Measurements from ENCODE around the gene MED27. TPM values are rescaled to one million over a fixed set of nuclear protein-coding genes. Genes with fewer than 3 reads are reported as not detected.

MED27 gene
- total RNA-seq, 1 donor from 2014 or later, result 10.5 TPM

DNA sequence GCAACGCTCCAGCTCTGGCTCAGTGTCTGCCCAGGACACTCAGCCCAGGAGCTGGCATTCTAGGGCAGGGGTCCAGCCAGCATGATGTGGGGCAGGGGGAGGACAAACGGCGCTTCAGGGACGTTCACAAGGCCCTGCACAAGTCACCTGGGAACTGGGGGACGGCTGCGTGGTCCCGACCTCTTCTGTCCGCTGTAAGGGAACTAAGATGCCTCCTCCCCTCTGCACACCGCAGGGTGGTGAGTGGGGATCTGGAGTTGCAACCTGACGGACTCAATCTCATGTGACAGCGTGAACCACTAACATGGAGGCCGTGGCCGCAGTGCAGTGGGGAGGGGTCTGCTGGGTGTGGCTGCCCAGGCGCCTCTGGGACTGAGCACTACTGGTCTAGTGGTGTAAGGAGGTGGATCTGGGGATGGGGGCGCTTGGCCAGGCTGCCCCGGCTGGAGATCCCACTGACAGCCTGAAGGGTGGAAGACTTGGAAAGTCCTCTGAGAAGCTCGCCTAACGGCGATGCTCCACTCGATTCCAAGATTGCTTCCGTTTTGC, 251.8 kb downstream of the MED27 start:
- Histone ChIP-seq H3K4me3 (ENCODE audit: low read depth, low read length) (no peak overlapping the region), H3K36me3 (ENCODE audit: control insufficient read depth, insufficient read depth, low read length) (no peaks in the 10 kb centered on the region), H3K27me3 (ENCODE audit: control insufficient read depth, insufficient read depth, low read length) (peaks cover under 1% of the 10 kb centered on the region)
- FAIRE-seq (no peak), DNase-seq (ENCODE audit: low read depth) (no peak)
- TF ChIP-seq, protein P1, sequence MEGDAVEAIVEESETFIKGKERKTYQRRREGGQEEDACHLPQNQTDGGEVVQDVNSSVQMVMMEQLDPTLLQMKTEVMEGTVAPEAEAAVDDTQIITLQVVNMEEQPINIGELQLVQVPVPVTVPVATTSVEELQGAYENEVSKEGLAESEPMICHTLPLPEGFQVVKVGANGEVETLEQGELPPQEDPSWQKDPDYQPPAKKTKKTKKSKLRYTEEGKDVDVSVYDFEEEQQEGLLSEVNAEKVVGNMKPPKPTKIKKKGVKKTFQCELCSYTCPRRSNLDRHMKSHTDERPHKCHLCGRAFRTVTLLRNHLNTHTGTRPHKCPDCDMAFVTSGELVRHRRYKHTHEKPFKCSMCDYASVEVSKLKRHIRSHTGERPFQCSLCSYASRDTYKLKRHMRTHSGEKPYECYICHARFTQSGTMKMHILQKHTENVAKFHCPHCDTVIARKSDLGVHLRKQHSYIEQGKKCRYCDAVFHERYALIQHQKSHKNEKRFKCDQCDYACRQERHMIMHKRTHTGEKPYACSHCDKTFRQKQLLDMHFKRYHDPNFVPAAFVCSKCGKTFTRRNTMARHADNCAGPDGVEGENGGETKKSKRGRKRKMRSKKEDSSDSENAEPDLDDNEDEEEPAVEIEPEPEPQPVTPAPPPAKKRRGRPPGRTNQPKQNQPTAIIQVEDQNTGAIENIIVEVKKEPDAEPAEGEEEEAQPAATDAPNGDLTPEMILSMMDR (IDR thresholded peaks at IDR 0.05; ENCODE audit: insufficient read depth, low read length, severe bottlenecking), result no peak

DNA sequence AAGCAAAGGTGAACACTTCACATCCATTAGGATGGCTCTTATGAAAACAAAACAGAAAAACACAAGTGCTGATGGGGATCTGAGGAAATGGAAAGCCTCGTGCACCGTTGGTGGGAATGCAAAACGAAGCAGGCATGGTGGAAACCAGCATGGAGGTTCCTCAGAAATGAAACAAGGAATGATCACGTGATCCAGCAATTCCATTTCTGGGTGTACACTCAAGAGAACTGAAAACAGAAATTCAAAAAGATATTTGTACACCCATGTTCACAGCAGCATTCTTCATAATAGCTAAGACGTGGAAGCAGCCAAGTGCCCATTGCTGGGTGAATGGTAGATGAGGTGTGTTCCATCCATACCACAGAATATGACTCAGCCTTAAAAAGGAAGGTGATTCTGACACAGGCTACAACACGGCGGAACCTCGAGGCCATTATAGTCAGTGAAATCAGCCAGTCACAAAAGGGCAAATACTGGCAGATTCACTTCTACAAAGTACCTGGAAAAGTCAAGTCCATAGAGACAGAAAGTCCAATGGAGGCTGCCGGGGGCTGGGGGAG, 252.6 kb downstream of the MED27 start:
- FAIRE-seq, result peak; percentile 81

DNA sequence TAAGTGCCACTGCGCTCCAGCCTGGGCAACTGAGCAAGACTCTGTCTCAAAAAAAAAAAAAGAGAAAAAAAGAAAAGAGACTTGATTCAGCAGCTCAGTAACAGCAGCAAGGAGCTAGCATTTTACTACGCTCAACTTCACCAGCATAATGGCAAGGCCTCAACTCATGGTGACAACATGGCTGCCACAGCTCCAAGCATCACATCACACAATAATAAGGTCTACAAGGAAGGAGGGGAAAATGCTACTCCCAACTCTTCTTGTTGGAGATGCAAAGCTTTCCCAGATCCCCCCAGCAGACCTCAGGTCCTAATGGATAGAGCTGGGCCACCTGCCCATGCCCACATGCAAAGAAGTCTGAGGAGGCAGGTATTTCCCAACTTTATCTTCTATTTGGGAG, 253.6 kb downstream of the MED27 start:
- H3K27me3 ChIP-seq (ENCODE audit: control insufficient read depth, insufficient read depth, low read length), result peaks cover 2% of the 10 kb centered on the region
- no peak for FAIRE-seq

More for the DNA sequence above, 252.6 kb downstream of the MED27 start:
- peak; percentile 80 for DNase-seq (ENCODE audit: low read depth)
- no peaks in the 10 kb centered on the region for H3K36me3 ChIP-seq (ENCODE audit: control insufficient read depth, insufficient read depth, low read length)
- H3K4me3 ChIP-seq (ENCODE audit: low read depth, low read length), result no peak overlapping the region
- H3K27me3 ChIP-seq (ENCODE audit: control insufficient read depth, insufficient read depth, low read length), result peaks cover 2% of the 10 kb centered on the region
- TF ChIP-seq, protein P1 (IDR thresholded peaks at IDR 0.05; ENCODE audit: insufficient read depth, low read length, severe bottlenecking), result no peak

DNA sequence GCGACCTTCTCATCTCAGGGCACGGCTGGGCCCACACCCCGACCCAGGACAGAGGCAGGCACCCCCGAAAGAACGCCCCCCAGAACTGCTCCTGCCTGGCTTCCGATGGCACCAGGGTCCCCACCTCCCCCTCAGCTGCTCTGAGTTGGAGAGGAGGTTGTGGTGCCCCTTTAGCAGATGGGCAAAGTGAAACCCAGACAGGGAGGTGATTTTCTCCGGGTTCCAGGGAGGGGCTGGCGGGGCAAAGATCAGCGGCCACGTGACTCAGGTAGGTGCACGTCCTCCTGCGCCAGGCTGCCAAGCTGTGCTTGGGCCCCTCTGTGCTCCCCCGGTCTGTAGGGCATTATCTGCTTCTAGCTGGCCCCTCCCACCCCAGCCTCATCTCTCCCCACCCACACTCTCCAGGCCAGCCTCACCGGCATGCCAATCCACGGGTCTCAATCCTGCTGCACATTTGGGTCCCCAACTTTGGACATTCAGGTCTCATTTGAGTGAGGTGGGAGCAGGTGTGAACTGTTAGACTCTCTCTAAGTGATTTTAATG, 254.6 kb downstream of the MED27 start:
- no peak for DNase-seq (ENCODE audit: low read depth)
- Histone ChIP-seq H3K27me3 (ENCODE audit: control insufficient read depth, insufficient read depth, low read length) (peaks cover 6% of the 10 kb centered on the region), H3K36me3 (ENCODE audit: control insufficient read depth, insufficient read depth, low read length) (no peaks in the 10 kb centered on the region), H3K4me3 (ENCODE audit: low read depth, low read length) (no peak overlapping the region)
- TF ChIP-seq, protein P1 (IDR thresholded peaks at IDR 0.05; ENCODE audit: insufficient read depth, low read length, severe bottlenecking), result no peak
- no peak for FAIRE-seq

More for the DNA sequence above, 253.6 kb downstream of the MED27 start:
- no peak for DNase-seq (ENCODE audit: low read depth)
- Histone ChIP-seq H3K4me3 (ENCODE audit: low read depth, low read length) (no peak overlapping the region), H3K36me3 (ENCODE audit: control insufficient read depth, insufficient read depth, low read length) (no peaks in the 10 kb centered on the region)
- TF ChIP-seq, protein P1 (IDR thresholded peaks at IDR 0.05; ENCODE audit: insufficient read depth, low read length, severe bottlenecking), result no peak

DNA sequence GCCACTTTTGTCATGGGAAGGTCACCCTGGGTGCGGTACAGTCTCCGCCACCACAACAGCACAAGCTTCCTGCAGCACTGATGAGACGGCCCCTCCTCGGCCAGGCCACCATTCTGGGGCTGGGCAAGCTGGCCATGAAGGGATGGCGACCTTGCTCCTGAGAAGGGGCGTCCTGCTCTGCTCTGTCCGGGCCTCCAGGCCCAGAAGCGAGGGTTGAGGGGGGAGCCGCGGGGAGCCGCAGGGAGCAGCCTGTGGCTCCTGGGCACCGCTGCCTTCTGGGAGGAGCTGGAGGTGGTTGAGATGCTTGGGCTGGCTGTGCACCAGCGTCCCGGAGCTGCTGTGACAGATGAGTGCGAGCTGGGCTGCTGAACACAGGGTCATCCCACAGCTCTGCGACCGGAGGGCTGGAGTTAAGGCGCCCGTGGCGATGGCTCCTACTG, 255.5 kb downstream of the MED27 start:
- TF ChIP-seq, protein P1 (IDR thresholded peaks at IDR 0.05; ENCODE audit: insufficient read depth, low read length, severe bottlenecking), result no peak
- Histone ChIP-seq H3K4me3 (ENCODE audit: low read depth, low read length) (no peak overlapping the region), H3K36me3 (ENCODE audit: control insufficient read depth, insufficient read depth, low read length) (no peaks in the 10 kb centered on the region), H3K27me3 (ENCODE audit: control insufficient read depth, insufficient read depth, low read length) (peaks cover 9% of the 10 kb centered on the region)
- no peak for FAIRE-seq
- DNase-seq (ENCODE audit: low read depth), result no peak
